Keratinocyte (primary cell): ENCODE data around the gene IL12RB2. TPM values are rescaled to one million over a fixed set of nuclear protein-coding genes. Genes with fewer than 3 reads are reported as not detected.
A peak's percentile ranks its signal among the peaks of the same experiment; 100 is the strongest.

ENCODE experiments used
- DNase-seq: peaks from one replicate; pipeline ENCODE4 v3.0.0-alpha.2; 2011; ENCODE audit warnings: low read depth, missing footprints, low spot score
- FAIRE-seq: peaks from 2 replicates; lab custom pipeline; 2011; peaks lifted over from hg19 to GRCh38; lab: Jason Lieb, UNC
- H2AFZ ChIP-seq: 2 replicates; pipeline ENCODE4 v1.6.0; 2012; ENCODE audit warnings: low read length, control low read depth, inconsistent platforms; ENCODE audit not compliant: control insufficient read depth
- H3K27ac ChIP-seq: 2 replicates; pipeline ENCODE4 v1.5.1; 2011; ENCODE audit warnings: low read length; ENCODE audit not compliant: control insufficient read depth, insufficient read depth
- H3K27me3 ChIP-seq: 3 replicates; pipeline ENCODE4 v1.6.0; 2011; ENCODE audit warnings: low read length; ENCODE audit not compliant: control insufficient read depth, insufficient read depth; ENCODE audit errors: extremely low read depth
- H3K36me3 ChIP-seq, 2 experiments: 2 replicates in 1 of 2; 3 replicates in 1 of 2; pipeline ENCODE4 v1.5.1; 2011; ENCODE audit warnings: low read length in 2 of 2, mild to moderate bottlenecking in 1 of 2; ENCODE audit not compliant: control insufficient read depth in 2 of 2, insufficient read depth in 2 of 2; ENCODE audit errors: extremely low read depth in 1 of 2
- H3K4me1 ChIP-seq: 3 replicates; pipeline ENCODE4 v1.5.1; 2011; ENCODE audit warnings: low read length; ENCODE audit not compliant: control insufficient read depth, insufficient read depth; ENCODE audit errors: extremely low read depth
- H3K4me2 ChIP-seq: 3 replicates; pipeline ENCODE4 v1.6.0; 2011; ENCODE audit warnings: low read depth, low read length; ENCODE audit not compliant: control insufficient read depth, insufficient read depth; ENCODE audit errors: extremely low read depth
- H3K4me3 ChIP-seq, 3 experiments: fragments of 200-600 bp in 1 of 3; sonication (generic) in 1 of 3; 2 replicates in 2 of 3; 3 replicates in 1 of 3; pipeline ENCODE4 v1.5.1; 2011 to 2016; ENCODE audit warnings: low read length in 3 of 3, mild to moderate bottlenecking in 3 of 3, control low read depth in 2 of 3, inconsistent platforms in 1 of 3, low read depth in 1 of 3, mixed read lengths in 1 of 3, mixed run types in 1 of 3, moderate library complexity in 1 of 3; ENCODE audit not compliant: control insufficient read depth in 2 of 3, insufficient read depth in 2 of 3; ENCODE audit errors: extremely low read depth in 1 of 3
- H3K79me2 ChIP-seq: 2 replicates; pipeline ENCODE4 v1.6.0; 2012; ENCODE audit warnings: low read length; ENCODE audit not compliant: control insufficient read depth, insufficient read depth
- H3K9ac ChIP-seq: 3 replicates; pipeline ENCODE4 v1.6.0; 2011; ENCODE audit warnings: low read length; ENCODE audit not compliant: control insufficient read depth, insufficient read depth; ENCODE audit errors: extremely low read depth
- H3K9me1 ChIP-seq: 3 replicates; pipeline ENCODE4 v1.6.0; 2011; ENCODE audit warnings: low read length; ENCODE audit not compliant: control insufficient read depth, insufficient read depth; ENCODE audit errors: extremely low read depth
- H3K9me3 ChIP-seq: 2 replicates; pipeline ENCODE4 v1.5.1; 2012; ENCODE audit warnings: low read depth, low read length; ENCODE audit not compliant: control insufficient read depth
- H4K20me1 ChIP-seq: 3 replicates; pipeline ENCODE4 v1.6.0; 2011; ENCODE audit warnings: low read length; ENCODE audit not compliant: control insufficient read depth, insufficient read depth; ENCODE audit errors: extremely low read depth
- EZH2 ChIP-seq: IDR thresholded peaks from one replicate; pipeline ENCODE4 v1.6.1; 2012; ENCODE audit warnings: inconsistent platforms, mild to moderate bottlenecking, low read length, moderate library complexity
- dilution Hi-C: fragments of 300-500 bp; cut with MboI; formaldehyde crosslinking; loops from one replicate; pipeline ENCODE4 v1.7.0; 2020; ENCODE audit warnings: low sequenced_read_pairs; ENCODE audit not compliant: extremely low pct_ligation_motif_present
- polyA plus RNA-seq, 5 experiments: library from polyadenylated mRNA; depleted of rRNA in 3 of 5; stranded (reverse) in 3 of 5; stranded (forward) in 1 of 5; unstranded in 1 of 5; fragments of >200 nt; gene quantifications; 1 replicate in 1 of 5; 2 replicates in 3 of 5; 3 replicates in 1 of 5; pipeline versions ENCODE4 v1.2.1 to v1.2.3, GENCODE V29; 2011 to 2012; ENCODE audit warnings: missing spikeins in 2 of 5, low read depth in 1 of 5, low replicate concordance in 1 of 5
- TF ChIP-seq, protein P1 (sequence below), 3 experiments: IDR thresholded peaks in 1 of 3; conservative IDR thresholded peaks in 1 of 3; optimal IDR thresholded peaks in 1 of 3; 2 replicates in 2 of 3; 3 replicates in 1 of 3; pipeline versions ENCODE3 to v1.5.1; 2011; ENCODE audit warnings: low read length in 3 of 3, mild to moderate bottlenecking in 3 of 3, moderate library complexity in 2 of 3, control low read depth in 1 of 3, inconsistent platforms in 1 of 3; ENCODE audit not compliant: insufficient read depth in 2 of 3; ENCODE audit errors: extremely low read depth in 1 of 3

The IL12RB2 gene
- polyA plus RNA-seq, 1 donor (not counting 4 experiments of a cell fraction or from before 2014, with no cell fraction given) = 0.63 TPM

DNA sequence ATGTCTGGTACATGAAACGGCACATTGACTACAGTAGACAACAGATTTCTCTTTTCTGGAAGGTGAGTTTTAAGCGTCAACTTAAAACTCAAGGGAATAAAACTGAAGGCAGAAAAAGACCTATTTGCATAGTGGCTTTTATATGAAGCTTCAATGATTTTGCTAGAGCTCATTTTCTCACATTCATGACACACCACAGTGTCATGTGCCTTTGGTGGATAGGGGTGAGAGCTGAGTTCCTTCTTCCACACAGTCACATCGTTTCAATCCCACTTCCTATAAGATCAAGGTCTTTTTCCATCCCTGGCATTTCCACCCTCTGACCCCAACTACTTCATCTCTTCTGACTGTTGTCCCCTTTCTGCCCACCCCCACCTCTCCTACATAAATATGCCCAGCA lies 31.0 kb downstream of the IL12RB2 start:
- H3K9me3 ChIP-seq = no peaks in the 10 kb centered on the region
- H3K36me3 ChIP-seq = no peaks in the 10 kb centered on the region
- dilution Hi-C loops = no loop called here
- H4K20me1 ChIP-seq = no peaks in the 10 kb centered on the region
- no peak overlapping the region for H3K4me2 ChIP-seq
- DNase-seq (no peak), FAIRE-seq (peak; percentile 36)
- peak overlapping the region; percentile 24 for H2AFZ ChIP-seq
- no peaks in the 10 kb centered on the region for H3K9me1 ChIP-seq
- H3K9ac ChIP-seq = no peak overlapping the region
- TF ChIP-seq, protein P1, sequence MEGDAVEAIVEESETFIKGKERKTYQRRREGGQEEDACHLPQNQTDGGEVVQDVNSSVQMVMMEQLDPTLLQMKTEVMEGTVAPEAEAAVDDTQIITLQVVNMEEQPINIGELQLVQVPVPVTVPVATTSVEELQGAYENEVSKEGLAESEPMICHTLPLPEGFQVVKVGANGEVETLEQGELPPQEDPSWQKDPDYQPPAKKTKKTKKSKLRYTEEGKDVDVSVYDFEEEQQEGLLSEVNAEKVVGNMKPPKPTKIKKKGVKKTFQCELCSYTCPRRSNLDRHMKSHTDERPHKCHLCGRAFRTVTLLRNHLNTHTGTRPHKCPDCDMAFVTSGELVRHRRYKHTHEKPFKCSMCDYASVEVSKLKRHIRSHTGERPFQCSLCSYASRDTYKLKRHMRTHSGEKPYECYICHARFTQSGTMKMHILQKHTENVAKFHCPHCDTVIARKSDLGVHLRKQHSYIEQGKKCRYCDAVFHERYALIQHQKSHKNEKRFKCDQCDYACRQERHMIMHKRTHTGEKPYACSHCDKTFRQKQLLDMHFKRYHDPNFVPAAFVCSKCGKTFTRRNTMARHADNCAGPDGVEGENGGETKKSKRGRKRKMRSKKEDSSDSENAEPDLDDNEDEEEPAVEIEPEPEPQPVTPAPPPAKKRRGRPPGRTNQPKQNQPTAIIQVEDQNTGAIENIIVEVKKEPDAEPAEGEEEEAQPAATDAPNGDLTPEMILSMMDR (optimal IDR thresholded peaks at IDR 0.05 in 1 of 3, IDR thresholded peaks at IDR 0.05 in 1 of 3, conservative IDR thresholded peaks at IDR 0.05 in 1 of 3; ENCODE audit: extremely low read depth in 1 of 3, insufficient read depth in 2 of 3, low read length in 3 of 3) = no peak
- no peak for TF ChIP-seq EZH2
- no peaks in the 10 kb centered on the region for H3K27me3 ChIP-seq
- H3K79me2 ChIP-seq = no peaks in the 10 kb centered on the region
- H3K4me3 ChIP-seq = no peak overlapping the region
- peaks cover 34% of the 10 kb centered on the region for H3K4me1 ChIP-seq
- H3K27ac ChIP-seq = no peak overlapping the region

DNA sequence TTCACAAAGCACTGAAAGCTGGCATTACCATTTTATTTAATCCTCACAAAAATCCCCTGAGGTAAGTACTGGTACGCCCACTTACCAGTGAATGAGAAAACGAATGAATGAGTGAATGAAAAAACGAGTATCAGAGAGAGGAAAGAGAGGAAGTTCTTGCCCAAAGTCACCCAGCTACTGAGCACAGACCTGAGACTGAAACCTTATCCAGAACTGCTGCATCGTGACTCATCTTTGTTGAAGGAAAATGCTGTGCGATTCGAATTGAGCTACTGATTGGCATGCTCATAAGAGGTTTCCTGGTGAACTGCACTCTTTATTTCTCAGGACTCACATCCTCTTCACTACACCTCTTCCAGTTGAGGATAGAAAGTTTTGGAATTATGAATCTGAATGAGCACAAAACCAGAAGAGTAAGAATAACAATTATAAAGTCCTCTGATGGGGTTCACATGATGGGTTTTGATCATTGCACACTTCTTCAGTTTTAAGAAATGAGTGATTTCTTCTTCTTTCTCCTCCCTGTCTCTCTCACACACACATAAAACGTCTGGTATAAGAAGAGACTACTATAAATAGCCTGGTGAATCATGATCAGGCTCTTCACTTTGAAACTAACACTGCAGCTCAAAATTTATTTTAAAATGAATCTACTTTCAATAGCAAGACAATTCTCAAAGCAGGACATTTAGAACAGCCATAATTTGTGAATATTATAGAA lies 32.1 kb downstream of the IL12RB2 start:
- Histone ChIP-seq H3K36me3 (no peaks in the 10 kb centered on the region), H2AFZ (peak overlapping the region; percentile 68), H3K4me1 (peaks cover 27% of the 10 kb centered on the region), H3K9me3 (no peaks in the 10 kb centered on the region), H4K20me1 (no peaks in the 10 kb centered on the region), H3K4me3 (no peak overlapping the region), H3K9ac (peak overlapping the region; percentile 10), H3K4me2 (peak overlapping the region; percentile 50), H3K9me1 (no peaks in the 10 kb centered on the region), H3K79me2 (no peaks in the 10 kb centered on the region), H3K27ac (peak overlapping the region; percentile 52), H3K27me3 (no peaks in the 10 kb centered on the region)
- DNase-seq (no peak), FAIRE-seq (peak; percentile 95)
- no peak for TF ChIP-seq EZH2
- TF ChIP-seq, protein P1 (optimal IDR thresholded peaks at IDR 0.05 in 1 of 3, IDR thresholded peaks at IDR 0.05 in 1 of 3, conservative IDR thresholded peaks at IDR 0.05 in 1 of 3; ENCODE audit: extremely low read depth in 1 of 3, insufficient read depth in 2 of 3, low read length in 3 of 3) = no peak
- dilution Hi-C loops = no loop called here
